Loucy (cell line): Measurements from ENCODE around the gene PDE4D.

Experiments
- EZH2phosphoT487 ChIP-seq: fragments of 200-600 bp; IDR thresholded peaks from 2 replicates; pipeline ENCODE4 v1.6.1; 2018; ENCODE audit warnings: antibody characterized with exemption, mild to moderate bottlenecking, moderate library complexity, borderline replicate concordance
- TF ChIP-seq, protein P1 (sequence below): fragments of 200-600 bp; sonication (generic); conservative IDR thresholded peaks from 2 replicates; pipeline ENCODE4 v1.5.1; 2014; ENCODE audit warnings: mild to moderate bottlenecking, antibody characterized with exemption, low read length

DNA sequence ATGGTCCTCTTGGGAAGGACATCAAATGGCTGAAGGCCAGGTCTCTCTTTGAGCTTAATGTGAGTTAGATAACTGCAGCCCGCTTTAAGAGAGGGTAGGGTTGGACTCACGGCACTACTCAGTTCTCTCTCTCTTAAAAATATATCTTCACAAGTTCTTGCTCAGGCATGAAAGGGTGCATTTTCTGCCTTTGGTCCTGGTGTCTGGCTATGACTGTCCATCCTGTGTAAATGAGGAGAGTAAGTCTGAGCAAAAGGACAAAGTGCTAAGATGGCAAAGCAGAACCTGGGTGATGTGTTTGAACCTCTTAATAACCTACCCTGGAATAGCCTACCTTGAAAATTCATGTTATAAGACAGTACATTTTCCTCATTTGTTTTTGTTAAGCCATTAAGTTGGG, 293.4 kb downstream of the PDE4D start:
- TF ChIP-seq, protein P1, sequence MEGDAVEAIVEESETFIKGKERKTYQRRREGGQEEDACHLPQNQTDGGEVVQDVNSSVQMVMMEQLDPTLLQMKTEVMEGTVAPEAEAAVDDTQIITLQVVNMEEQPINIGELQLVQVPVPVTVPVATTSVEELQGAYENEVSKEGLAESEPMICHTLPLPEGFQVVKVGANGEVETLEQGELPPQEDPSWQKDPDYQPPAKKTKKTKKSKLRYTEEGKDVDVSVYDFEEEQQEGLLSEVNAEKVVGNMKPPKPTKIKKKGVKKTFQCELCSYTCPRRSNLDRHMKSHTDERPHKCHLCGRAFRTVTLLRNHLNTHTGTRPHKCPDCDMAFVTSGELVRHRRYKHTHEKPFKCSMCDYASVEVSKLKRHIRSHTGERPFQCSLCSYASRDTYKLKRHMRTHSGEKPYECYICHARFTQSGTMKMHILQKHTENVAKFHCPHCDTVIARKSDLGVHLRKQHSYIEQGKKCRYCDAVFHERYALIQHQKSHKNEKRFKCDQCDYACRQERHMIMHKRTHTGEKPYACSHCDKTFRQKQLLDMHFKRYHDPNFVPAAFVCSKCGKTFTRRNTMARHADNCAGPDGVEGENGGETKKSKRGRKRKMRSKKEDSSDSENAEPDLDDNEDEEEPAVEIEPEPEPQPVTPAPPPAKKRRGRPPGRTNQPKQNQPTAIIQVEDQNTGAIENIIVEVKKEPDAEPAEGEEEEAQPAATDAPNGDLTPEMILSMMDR = no peak
- no peak for TF ChIP-seq EZH2phosphoT487
